Measurements from ENCODE around the gene RAD1.

DNA sequence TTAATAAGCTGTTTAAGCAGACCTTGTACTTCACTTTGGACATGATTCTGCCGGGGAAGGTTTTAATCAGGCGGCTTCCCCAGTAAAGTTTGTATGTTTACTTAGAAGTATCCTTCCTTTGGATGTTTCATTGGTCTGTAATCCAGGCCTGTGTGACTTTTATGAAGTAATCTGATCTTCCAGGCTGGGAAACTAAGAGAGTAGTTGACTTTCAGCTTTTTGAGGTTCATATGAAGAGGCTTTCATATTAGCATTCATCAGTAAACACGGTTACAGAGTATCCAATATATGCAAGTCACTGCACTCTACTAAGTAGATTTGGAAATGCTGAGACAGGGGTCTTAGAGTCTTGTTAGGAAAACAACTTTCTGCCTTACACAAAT, 15.1 kb upstream of the RAD1 start:
- TF ChIP-seq EP300 (IDR thresholded peaks at IDR 0.05), result no peak
- TF ChIP-seq, protein P1, sequence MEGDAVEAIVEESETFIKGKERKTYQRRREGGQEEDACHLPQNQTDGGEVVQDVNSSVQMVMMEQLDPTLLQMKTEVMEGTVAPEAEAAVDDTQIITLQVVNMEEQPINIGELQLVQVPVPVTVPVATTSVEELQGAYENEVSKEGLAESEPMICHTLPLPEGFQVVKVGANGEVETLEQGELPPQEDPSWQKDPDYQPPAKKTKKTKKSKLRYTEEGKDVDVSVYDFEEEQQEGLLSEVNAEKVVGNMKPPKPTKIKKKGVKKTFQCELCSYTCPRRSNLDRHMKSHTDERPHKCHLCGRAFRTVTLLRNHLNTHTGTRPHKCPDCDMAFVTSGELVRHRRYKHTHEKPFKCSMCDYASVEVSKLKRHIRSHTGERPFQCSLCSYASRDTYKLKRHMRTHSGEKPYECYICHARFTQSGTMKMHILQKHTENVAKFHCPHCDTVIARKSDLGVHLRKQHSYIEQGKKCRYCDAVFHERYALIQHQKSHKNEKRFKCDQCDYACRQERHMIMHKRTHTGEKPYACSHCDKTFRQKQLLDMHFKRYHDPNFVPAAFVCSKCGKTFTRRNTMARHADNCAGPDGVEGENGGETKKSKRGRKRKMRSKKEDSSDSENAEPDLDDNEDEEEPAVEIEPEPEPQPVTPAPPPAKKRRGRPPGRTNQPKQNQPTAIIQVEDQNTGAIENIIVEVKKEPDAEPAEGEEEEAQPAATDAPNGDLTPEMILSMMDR (IDR thresholded peaks at IDR 0.05), result no peak

Measured in esophagus muscularis mucosa (tissue), 3 donors.